Bladder microvascular endothelial cell (primary cell): ENCODE data around the gene PTTG2. TPM values are rescaled to one million over a fixed set of nuclear protein-coding genes. Genes with fewer than 3 reads are reported as not detected.

Experiments used
- total RNA-seq: library from RNA; depleted of rRNA; stranded (reverse); fragments of >200 nt; gene quantifications from 2 replicates; pipeline ENCODE4 v1.2.3, GENCODE V29; 2014

Gene PTTG2
- 0.16 TPM in 1 of 2 replicates, not detected in the other for total RNA-seq

DNA sequence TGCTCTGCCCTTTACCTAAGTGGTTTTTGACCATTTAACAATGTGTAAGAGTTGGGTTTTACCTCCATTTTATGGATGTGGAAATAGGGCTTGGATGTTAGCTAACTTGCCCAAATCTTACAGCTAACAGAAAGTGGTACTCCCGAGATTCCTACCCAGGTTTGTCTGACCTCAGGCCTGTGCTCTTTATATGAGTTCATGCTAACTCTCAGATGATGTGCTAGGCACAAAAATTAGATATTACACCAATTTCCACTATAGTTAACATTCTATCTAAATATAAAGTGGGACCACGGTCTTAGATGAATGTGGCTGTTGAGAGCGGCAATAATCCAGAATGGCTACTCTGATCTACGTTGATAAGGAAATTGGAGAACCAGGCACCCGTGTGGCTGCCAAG lies at the start of gene PTTG2:
Gene PTTG2, plus strand, starts transcription at position 301 of the 400 bp plus-strand sequence. Its CDS starts 37 bp downstream, at position 338.

Other genes starting within 250 kb of the PTTG2 start
- 36.3 and 47.6 TPM in 2 replicates for gene PGM2, start 133.7 kb upstream of the PTTG2 start, total RNA-seq
- gene TBC1D1, start 69.3 kb upstream of the PTTG2 start, total RNA-seq: 118 and 181 TPM in 2 replicates